ENCODE measurements around the gene THAP9.

DNA sequence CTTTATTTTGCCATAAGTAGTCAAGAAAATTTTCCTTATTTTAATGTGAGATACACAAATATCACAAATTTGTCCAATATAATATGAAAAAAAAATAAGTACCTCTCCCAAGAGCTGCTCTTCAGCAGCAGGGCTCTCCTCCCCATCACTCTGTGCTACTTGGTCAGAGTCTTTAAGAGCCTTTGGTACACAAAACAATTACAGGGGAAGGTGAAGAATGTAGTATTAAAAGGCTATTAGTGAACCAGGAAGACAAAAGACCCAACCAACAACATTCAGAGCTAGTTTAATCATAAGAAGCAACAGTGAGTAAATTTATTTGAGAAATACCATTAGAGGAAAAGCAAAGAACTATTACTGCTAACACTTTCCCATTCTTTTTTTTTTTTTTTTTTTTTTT is 39.0 kb upstream of the THAP9 start:
- TF ChIP-seq CTCF (IDR thresholded peaks at IDR 0.05) (no peak), POLR2A (IDR thresholded peaks at IDR 0.05) (no peak)
